NT2/D1 (cell line): ENCODE data around the gene PUM1.
"Not testable (repeated sequence)": the region's sequence is repeated elsewhere in the genome, so short reads cannot be mapped to it uniquely, and the experiment has no call there.

Experiments used
- DNase-seq: peaks from one replicate; pipeline ENCODE4 v3.0.0-alpha.2; 2011; ENCODE audit warnings: low read depth, low spot score
- H3K27me3 ChIP-seq: 2 replicates; pipeline ENCODE4 v1.6.0; 2011; ENCODE audit warnings: mild to moderate bottlenecking; ENCODE audit not compliant: insufficient read length, insufficient read depth
- H3K36me3 ChIP-seq: 2 replicates; pipeline ENCODE4 v1.6.1; 2011; ENCODE audit warnings: mild to moderate bottlenecking, low read length, mixed read lengths; ENCODE audit not compliant: insufficient read depth, insufficient read length
- H3K4me1 ChIP-seq: 2 replicates; pipeline ENCODE4 v1.5.1; 2011; ENCODE audit not compliant: insufficient read depth, insufficient read length
- H3K4me3 ChIP-seq: 2 replicates; pipeline ENCODE4 v1.5.1; 2011; ENCODE audit warnings: low read depth; ENCODE audit not compliant: insufficient read length
- H3K9ac ChIP-seq: 2 replicates; pipeline ENCODE4 v1.6.0; 2011; ENCODE audit warnings: low read depth; ENCODE audit not compliant: insufficient read length
- H3K9me3 ChIP-seq: 2 replicates; pipeline ENCODE4 v1.5.1; 2011; ENCODE audit warnings: mild to moderate bottlenecking, low read length; ENCODE audit not compliant: insufficient read depth
- SUZ12 ChIP-seq: IDR thresholded peaks from 2 replicates; pipeline ENCODE4 v1.6.1; 2011; ENCODE audit not compliant: insufficient read length, insufficient read depth; ENCODE audit errors: extremely low read depth
- YY1 ChIP-seq: IDR thresholded peaks from 2 replicates; pipeline ENCODE4 v1.6.1; 2011; ENCODE audit not compliant: insufficient read length, insufficient read depth
- ZNF274 ChIP-seq: IDR thresholded peaks from 2 replicates; pipeline ENCODE4 v1.6.1; 2011; ENCODE audit warnings: mild to moderate bottlenecking, low read depth, low read length

The PUM1 gene

DNA sequence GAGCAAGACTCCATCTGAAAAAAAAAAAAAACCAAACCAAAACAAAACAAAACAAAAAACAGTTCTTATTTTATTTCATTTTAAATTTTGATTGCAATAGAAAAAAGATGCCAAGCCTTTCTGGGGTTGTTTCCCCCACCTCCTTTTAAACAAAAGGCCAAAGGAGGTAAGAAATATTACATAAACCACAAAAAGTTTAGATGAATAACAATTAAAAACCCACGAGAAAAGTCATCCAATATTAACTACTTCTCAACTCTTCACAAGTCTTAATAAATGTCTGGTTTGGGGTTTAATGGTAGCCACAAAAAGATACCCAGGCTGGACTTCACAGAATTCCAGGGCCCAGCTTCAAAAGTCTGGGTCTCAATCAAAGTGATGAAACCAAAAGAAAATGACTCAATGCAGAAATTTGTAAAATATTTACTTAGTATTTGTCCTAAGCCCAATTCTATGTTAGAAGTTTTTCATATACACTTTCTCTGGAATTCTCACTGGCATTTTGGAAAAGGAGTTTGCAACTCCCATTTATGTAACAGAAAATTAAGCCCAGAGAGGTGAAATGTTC, 110.0 kb downstream of the PUM1 start:
- H3K4me1 ChIP-seq = no peaks in the 10 kb centered on the region
- no peak overlapping the region for H3K9ac ChIP-seq
- TF ChIP-seq ZNF274 = no peak
- no peak for TF ChIP-seq SUZ12
- no peak for TF ChIP-seq YY1
- H3K27me3 ChIP-seq = no peaks in the 10 kb centered on the region
- no peak for DNase-seq
- H3K9me3 ChIP-seq = no peaks in the 10 kb centered on the region
- no peak overlapping the region for H3K4me3 ChIP-seq
- H3K36me3 ChIP-seq = peaks cover 84% of the 10 kb centered on the region

DNA sequence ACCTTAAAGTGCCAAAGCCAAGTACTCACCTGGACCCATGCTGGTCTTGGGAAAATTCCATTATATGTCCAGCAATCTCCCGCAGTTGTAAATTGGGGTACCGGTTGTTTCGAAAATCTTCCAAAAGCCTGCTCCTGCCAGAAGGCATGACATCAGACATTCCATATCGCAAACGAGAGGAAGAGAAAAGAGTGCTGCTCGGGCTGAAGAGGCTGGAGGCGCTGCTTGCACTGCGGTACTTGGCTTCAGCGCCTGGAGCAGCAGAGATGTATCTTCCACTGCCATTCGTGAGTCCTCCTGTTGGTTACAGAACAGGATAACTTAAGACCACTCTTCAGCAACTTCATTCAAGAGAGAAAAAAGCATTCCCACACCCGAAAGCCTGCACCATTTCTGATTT, 111.8 kb downstream of the PUM1 start:
- Histone ChIP-seq H3K9ac (no peak overlapping the region), H3K36me3 (peaks cover 79% of the 10 kb centered on the region)
- TF ChIP-seq ZNF274 (no peak), SUZ12 (no peak), YY1 (no peak)

DNA sequence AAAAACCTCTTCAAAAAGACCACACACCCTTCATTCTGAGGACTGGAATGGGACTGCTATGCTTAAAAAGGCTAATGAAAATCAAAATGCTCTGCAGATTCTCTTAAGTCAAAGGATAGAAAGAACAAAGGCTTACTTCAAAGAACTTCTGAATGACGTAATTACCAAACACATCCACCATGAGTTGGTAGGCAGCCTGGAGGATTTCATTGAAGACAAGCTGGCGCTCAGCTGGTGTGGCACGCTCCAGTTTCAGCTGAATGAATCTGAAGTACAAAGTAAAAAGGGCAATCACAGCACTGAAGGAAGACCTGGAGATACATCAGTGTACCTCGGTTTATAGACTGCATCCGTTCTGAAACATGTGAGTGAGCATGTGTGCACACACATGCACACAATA, 113.4 kb downstream of the PUM1 start:
- H3K4me3 ChIP-seq = no peak overlapping the region
- H3K27me3 ChIP-seq = no peaks in the 10 kb centered on the region
- no peak for DNase-seq
- no peaks in the 10 kb centered on the region for H3K4me1 ChIP-seq
- no peak for TF ChIP-seq YY1
- no peak for TF ChIP-seq SUZ12
- no peak for TF ChIP-seq ZNF274
- H3K9ac ChIP-seq = no peak overlapping the region
- peaks cover 79% of the 10 kb centered on the region for H3K36me3 ChIP-seq
- H3K9me3 ChIP-seq = no peaks in the 10 kb centered on the region

More for the DNA sequence above, 111.8 kb downstream of the PUM1 start:
- Histone ChIP-seq H3K4me3 (no peak overlapping the region), H3K9me3 (no peaks in the 10 kb centered on the region), H3K27me3 (no peaks in the 10 kb centered on the region), H3K4me1 (no peaks in the 10 kb centered on the region)
- no peak for DNase-seq

DNA sequence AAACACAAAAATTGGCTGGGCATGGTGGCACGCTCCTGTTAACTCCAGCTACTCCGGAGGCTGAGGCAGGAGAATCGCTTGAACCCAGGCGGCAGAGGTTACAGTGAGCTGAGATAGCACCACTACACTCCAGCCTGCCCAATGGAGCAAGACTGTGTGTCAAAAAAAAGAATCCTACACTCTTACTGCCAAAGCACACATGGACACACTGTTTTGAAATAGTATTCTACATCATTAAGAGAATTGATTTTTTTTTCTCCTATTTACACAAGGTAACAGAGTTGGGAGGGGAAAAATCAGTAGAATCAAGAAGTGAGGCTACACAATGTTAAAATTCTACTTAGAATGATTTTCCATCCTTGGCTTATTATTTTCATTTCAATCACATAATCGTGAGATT, 114.8 kb downstream of the PUM1 start:
- DNase-seq = no peak
- no peak for TF ChIP-seq YY1
- Histone ChIP-seq H3K9me3 (no peaks in the 10 kb centered on the region), H3K4me3 (no peak overlapping the region), H3K9ac (no peak overlapping the region), H3K4me1 (no peaks in the 10 kb centered on the region), H3K27me3 (no peaks in the 10 kb centered on the region), H3K36me3 (peaks cover 79% of the 10 kb centered on the region)

DNA sequence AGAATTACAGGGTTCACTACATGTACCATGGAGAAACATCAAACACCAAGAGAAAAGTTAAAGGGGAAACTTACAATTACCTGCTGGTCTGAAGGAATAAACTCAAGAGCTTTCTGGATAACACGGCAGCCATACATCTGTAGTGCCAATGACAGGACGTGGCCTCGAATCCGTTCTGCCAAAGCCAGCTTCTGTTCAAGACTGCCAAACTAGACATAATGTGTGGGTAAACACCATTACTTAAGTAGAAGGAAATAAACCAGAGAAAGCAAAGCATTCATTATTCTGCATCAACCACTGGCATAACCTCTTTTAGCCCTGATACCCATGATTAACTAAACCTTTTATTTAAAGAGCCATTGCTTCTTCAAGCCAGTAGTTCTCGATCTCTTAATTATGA, 115.5 kb downstream of the PUM1 start:
- Histone ChIP-seq H3K4me1 (no peaks in the 10 kb centered on the region), H3K4me3 (no peak overlapping the region), H3K27me3 (no peaks in the 10 kb centered on the region), H3K9ac (no peak overlapping the region), H3K36me3 (peaks cover 81% of the 10 kb centered on the region), H3K9me3 (no peaks in the 10 kb centered on the region)
- no peak for DNase-seq
- TF ChIP-seq SUZ12 = no peak
- TF ChIP-seq ZNF274 = no peak
- no peak for TF ChIP-seq YY1

DNA sequence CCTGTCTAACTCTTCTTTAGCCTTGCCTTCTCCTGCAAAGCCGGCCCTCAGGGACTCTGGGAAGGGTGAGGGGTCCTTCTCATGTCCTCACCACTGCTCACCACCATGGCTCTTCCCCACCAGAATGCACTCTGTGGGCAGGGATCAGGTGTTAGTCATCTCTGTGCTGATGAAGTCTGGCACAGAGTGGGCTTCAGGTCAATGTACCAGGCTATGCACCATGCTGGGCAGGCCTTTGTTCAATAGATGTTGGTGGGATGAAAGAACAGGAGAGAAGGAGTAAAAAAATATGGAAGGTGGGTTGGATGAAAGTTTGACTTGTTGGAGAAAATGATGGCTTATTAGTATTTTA, 116.1 kb downstream of the PUM1 start:
- DNase-seq, H3K4me1 ChIP-seq, H3K9ac ChIP-seq, H3K4me3 ChIP-seq, H3K9me3 ChIP-seq, H3K27me3 ChIP-seq: not testable (repeated sequence)
- peaks cover 81% of the 10 kb centered on the region for H3K36me3 ChIP-seq

DNA sequence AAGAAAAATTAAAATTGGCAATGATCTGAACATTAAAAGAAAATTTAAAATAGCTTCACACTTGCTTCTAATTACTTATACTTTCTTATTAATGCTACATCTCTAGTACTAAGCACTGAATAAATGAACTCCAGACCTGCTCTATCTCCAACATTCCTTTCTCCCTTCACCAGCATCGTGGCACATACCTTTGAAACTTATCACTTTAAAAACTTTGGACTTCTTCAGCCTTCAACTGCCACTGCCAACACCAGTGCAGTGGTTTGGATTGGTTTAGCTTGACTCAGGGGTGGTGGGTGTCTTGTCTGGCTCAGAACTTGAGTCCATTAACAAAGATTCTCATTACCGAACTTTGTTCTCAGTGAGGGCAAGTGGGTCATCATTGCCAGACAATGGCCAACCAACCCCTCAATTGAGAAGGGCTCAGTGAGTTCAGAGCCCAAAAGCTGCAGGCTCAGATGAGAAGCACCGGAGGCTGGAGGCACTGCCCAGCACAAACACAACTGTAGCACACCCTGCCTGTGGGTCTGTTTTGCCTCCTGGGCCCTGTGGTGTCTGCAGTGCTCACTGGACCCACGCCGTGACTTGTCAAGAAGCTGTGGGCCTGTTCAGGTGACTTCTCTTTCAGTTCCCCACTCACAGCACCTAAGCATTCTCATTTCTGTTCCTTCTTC, 116.6 kb downstream of the PUM1 start:
- H3K4me3 ChIP-seq, H3K9ac ChIP-seq, H3K27me3 ChIP-seq, H3K4me1 ChIP-seq, DNase-seq, H3K9me3 ChIP-seq: not testable (repeated sequence)
- peaks cover 81% of the 10 kb centered on the region for H3K36me3 ChIP-seq

DNA sequence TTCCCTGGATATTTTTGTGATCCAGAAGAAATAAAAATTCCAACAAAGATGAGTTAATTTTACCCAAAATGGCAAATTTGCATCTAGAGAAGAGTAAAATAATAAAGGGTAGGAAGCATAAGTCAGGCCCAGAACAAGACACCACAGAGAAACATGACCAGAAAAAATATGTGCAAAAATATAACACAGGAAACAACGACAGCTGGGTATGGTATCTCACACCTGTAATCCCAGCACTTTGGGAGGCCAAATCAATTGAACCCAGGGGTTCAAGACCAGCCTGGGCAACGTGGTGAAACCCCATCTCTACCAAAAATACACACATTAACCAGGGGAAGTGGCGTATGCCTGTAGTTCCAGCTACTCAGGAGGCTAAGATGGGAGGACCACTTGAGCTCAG, 117.2 kb downstream of the PUM1 start:
- H3K36me3 ChIP-seq = peaks cover 81% of the 10 kb centered on the region

More for the DNA sequence above, 117.2 kb downstream of the PUM1 start:
- H3K9me3 ChIP-seq = no peaks in the 10 kb centered on the region
- H3K4me3 ChIP-seq = no peak overlapping the region
- H3K27me3 ChIP-seq = no peaks in the 10 kb centered on the region
- DNase-seq = no peak
- H3K4me1 ChIP-seq = no peaks in the 10 kb centered on the region
- no peak overlapping the region for H3K9ac ChIP-seq
- TF ChIP-seq SUZ12 = no peak
- TF ChIP-seq ZNF274 = no peak
- no peak for TF ChIP-seq YY1
